ENCODE data around the gene NADSYN1. TPM values are rescaled to one million over a fixed set of nuclear protein-coding genes. Genes with fewer than 3 reads are reported as not detected.

The NADSYN1 gene
- total RNA-seq, 4 donors from 2014 or later = 144 to 271 (median 195) TPM

DNA sequence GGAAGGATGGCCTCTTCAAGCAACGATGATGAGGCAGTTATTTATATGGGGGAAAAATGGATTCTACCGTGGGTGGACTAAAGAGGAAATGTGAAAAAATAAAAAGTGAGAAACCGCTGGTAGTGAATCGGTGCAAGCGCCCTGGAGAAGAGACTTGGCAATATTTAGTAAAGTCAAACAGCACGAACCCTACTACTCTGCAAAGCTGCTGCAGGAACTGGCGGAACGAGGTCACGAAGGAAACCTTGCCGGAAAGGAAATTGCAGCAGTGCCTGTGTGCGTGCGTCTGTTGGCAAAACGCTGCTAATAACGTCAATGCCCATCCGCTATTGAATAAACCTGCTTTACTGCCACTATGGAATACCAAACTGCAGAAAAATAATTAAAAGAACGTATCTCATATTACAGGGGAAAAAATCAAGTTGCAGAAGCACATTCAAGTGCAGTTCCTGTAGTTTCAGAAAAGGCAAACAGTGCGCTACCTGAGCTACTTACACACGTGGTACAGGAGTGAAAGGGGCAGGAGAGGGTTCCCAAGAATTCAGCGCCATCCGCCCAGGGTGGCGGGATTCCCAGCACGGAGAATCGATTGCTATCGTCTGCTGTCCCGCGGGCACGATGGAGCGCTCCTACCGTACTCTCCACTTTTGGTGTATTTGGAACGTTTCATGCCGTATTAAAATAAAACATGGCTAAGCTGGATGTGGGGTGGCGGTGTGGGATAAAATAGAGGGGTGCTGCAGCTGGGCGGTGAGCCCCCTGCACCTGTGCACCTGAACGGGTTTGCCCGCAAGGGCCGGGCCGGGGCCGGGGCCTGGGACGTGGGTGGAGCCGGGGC, 585 bp upstream of the NADSYN1 start:
- Histone ChIP-seq H3K27me3 (no peaks in the 10 kb centered on the region), H3K36me3 (peaks cover 0 to 25% (median 11%) of the 10 kb centered on the region in 4 donors), H3K4me3 (peak overlapping the region; percentile 52 to 90 (median 76)), H3K9me3 (no peaks in the 10 kb centered on the region), H3K4me1 (peaks cover 18 to 45% (median 36%) of the 10 kb centered on the region in 4 donors), H3K27ac (peak overlapping the region; percentile 89 to 91 (median 90))
- 1 to 7% methylated on average over 16 to 40 of the region's 40 CpGs for WGBS, 2 donors (ENCODE audit: low coverage in 1 of 2)
- in situ Hi-C loops (cut with MboI; ENCODE audit: low pct_ligation_motif_present in 1 of 4, low pct_unique_long_range_greater_than_20kb in 1 of 4, low sequenced_read_pairs in 3 of 4) (no loop called here), intact Hi-C loops (cut with DNase I; ENCODE audit: low total_unique reads) (no loop called here)
- peak; percentile 71 for DNase-seq
- TF ChIP-seq, protein P1, sequence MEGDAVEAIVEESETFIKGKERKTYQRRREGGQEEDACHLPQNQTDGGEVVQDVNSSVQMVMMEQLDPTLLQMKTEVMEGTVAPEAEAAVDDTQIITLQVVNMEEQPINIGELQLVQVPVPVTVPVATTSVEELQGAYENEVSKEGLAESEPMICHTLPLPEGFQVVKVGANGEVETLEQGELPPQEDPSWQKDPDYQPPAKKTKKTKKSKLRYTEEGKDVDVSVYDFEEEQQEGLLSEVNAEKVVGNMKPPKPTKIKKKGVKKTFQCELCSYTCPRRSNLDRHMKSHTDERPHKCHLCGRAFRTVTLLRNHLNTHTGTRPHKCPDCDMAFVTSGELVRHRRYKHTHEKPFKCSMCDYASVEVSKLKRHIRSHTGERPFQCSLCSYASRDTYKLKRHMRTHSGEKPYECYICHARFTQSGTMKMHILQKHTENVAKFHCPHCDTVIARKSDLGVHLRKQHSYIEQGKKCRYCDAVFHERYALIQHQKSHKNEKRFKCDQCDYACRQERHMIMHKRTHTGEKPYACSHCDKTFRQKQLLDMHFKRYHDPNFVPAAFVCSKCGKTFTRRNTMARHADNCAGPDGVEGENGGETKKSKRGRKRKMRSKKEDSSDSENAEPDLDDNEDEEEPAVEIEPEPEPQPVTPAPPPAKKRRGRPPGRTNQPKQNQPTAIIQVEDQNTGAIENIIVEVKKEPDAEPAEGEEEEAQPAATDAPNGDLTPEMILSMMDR (IDR thresholded peaks at IDR 0.05) = no peak
- TF ChIP-seq POLR2AphosphoS5 (IDR thresholded peaks at IDR 0.05) = peak; percentile 6 to 38 (median 17)
- no peak for TF ChIP-seq EP300 (IDR thresholded peaks at IDR 0.05; ENCODE audit: low read depth)
- TF ChIP-seq POLR2A (IDR thresholded peaks at IDR 0.05) = no peak

DNA sequence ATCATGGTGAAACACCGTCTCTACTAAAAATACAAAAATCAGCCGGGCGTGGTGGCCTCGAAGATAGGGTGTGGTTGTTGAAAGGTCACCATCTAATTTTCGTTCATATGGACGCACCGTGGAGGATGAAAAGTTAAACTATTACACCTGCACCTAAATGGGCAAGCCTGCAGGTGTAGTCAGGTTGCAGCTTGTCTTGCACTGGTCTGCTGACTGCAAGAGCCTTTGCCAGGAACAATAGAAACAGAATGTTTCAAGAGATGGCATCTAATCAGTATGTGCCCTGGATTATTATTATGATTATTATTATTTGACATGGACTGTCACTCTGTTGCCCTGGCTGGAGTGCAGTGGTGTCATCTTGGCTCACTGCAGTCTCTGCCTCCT, 908 bp downstream of the NADSYN1 start:
- peak overlapping the region; percentile 89 to 91 (median 90) for H3K27ac ChIP-seq
- intact Hi-C loops (cut with DNase I; ENCODE audit: low total_unique reads) = no loop called here

DNA sequence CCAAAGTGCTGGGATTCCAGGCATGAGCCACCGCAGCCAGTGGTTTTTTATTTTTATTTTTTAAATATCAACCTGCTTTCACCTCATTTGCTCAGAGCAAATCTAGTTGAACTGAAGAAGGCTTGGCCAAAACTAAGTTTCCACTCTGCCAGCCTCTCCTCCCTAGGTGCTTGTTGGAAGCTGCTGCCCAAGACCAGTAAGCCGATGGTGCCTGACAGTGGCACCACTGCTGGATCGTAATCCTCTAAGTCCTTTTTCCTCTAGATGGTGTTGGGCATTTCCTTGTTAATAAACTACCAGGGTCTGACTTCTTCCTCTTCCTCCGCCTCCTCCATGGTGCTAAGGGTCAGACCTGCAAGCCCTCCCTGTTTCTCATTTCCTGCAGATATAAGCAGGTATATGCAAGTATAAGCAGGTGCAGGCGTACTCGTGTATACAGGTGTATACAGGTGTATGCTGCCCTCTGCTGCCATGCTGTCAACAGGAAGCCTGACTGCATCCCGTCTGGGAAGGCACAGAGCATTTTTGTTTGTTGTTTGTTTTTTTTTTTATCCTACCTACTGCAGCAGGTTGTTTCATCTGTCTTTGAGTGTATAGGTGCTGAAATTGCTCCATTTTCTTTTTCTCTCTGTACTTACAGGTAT, 1.6 kb downstream of the NADSYN1 start:
- intact Hi-C loops (cut with DNase I; ENCODE audit: low total_unique reads) = no loop called here
- Histone ChIP-seq H3K9me3 (no peaks in the 10 kb centered on the region), H3K27me3 (no peaks in the 10 kb centered on the region), H3K27ac (peak overlapping the region; percentile 89 to 91 (median 90)), H3K36me3 (peaks cover 0 to 44% (median 22%) of the 10 kb centered on the region in 4 donors), H3K4me1 (peaks cover 15 to 28% (median 22%) of the 10 kb centered on the region in 4 donors), H3K4me3 (peak overlapping the region in 2 of 4 donors; percentile 88 to 90)
- WGBS, 2 donors (ENCODE audit: low coverage in 1 of 2) = 51 to 52% methylated on average over 6 to 7 of the region's 7 CpGs
- in situ Hi-C loops (cut with MboI; ENCODE audit: low pct_ligation_motif_present in 1 of 4, low pct_unique_long_range_greater_than_20kb in 1 of 4, low sequenced_read_pairs in 3 of 4) = no loop called here
- peak; percentile 68 for DNase-seq
- TF ChIP-seq, protein P1 (IDR thresholded peaks at IDR 0.05) = peak in 4 of 5 experiments; percentile 18 to 43 (median 28)
- TF ChIP-seq EP300 (IDR thresholded peaks at IDR 0.05; ENCODE audit: low read depth) (no peak), POLR2A (IDR thresholded peaks at IDR 0.05) (peak; percentile 13), POLR2AphosphoS5 (IDR thresholded peaks at IDR 0.05) (no peak)

More for the DNA sequence above, 908 bp downstream of the NADSYN1 start:
- 31% methylated on average over 7 of the region's 7 CpGs; no CpG with 5 or more reads in 1 of the 2 donors for WGBS, 2 donors (ENCODE audit: low coverage in 1 of 2)
- no peaks in the 10 kb centered on the region for H3K27me3 ChIP-seq
- no peaks in the 10 kb centered on the region for H3K9me3 ChIP-seq
- peaks cover 0 to 38% (median 18%) of the 10 kb centered on the region in 4 donors for H3K36me3 ChIP-seq
- in situ Hi-C loops (cut with MboI; ENCODE audit: low pct_ligation_motif_present in 1 of 4, low pct_unique_long_range_greater_than_20kb in 1 of 4, low sequenced_read_pairs in 3 of 4) = no loop called here
- peaks cover 15 to 35% (median 28%) of the 10 kb centered on the region in 4 donors for H3K4me1 ChIP-seq
- no peak for DNase-seq
- peak overlapping the region; percentile 65 to 90 (median 79) for H3K4me3 ChIP-seq
- no peak for TF ChIP-seq EP300 (IDR thresholded peaks at IDR 0.05; ENCODE audit: low read depth)
- TF ChIP-seq, protein P1 (IDR thresholded peaks at IDR 0.05) = no peak
- no peak for TF ChIP-seq POLR2AphosphoS5 (IDR thresholded peaks at IDR 0.05)
- TF ChIP-seq POLR2A (IDR thresholded peaks at IDR 0.05) = no peak

DNA sequence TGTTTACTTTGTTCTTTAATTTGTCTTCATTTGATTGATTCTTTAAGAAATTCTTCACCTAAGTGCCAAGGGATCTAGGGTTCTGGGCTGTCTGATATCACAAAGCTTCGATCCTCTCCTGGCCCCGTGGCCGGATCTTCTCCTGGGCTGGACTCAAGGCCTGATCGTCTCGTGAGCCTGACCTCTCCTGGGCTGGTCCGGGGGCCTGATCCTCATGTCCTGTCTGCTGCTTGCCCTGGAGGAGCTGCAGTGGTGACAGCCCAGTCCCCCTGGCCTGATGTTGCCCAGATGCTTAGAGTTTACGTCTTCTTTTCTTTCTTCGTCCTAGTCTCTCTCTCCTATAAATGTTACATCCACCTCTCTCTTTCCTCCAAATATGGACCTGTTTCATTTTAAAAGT, 3.3 kb downstream of the NADSYN1 start:
- no peak for DNase-seq
- Histone ChIP-seq H3K36me3 (peaks cover 0 to 62% (median 29%) of the 10 kb centered on the region in 4 donors), H3K4me3 (no peak overlapping the region), H3K27me3 (no peaks in the 10 kb centered on the region), H3K4me1 (peaks cover 15 to 25% (median 22%) of the 10 kb centered on the region in 4 donors), H3K9me3 (no peaks in the 10 kb centered on the region), H3K27ac (no peak overlapping the region)
- TF ChIP-seq, protein P1 (IDR thresholded peaks at IDR 0.05) = no peak
- TF ChIP-seq EP300 (IDR thresholded peaks at IDR 0.05; ENCODE audit: low read depth) = no peak
- no peak for TF ChIP-seq POLR2AphosphoS5 (IDR thresholded peaks at IDR 0.05)
- TF ChIP-seq POLR2A (IDR thresholded peaks at IDR 0.05) = no peak
- intact Hi-C loops (cut with DNase I; ENCODE audit: low total_unique reads) (no loop called here), in situ Hi-C loops (cut with MboI; ENCODE audit: low pct_ligation_motif_present in 1 of 4, low pct_unique_long_range_greater_than_20kb in 1 of 4, low sequenced_read_pairs in 3 of 4) (no loop called here)
- WGBS, 2 donors (ENCODE audit: low coverage in 1 of 2) = 84 to 91% methylated on average over 5 to 8 of the region's 8 CpGs

All from transverse colon (tissue), 4 donors.